ENCODE results near the gene PEX5L.

- no peak for TF ChIP-seq CTCF (IDR thresholded peaks at IDR 0.05)
- TF ChIP-seq POLR2A (IDR thresholded peaks at IDR 0.05): no peak
Observed at GRCh38 chr3:180058238-180058637, 21.5 kb upstream of the PEX5L start.
